ENCODE measurements around the gene KY.

KY gene

GRCh38 chr3:134672571-134672970, 21.7 kb upstream of the KY start:
- DNase-seq (ENCODE audit: low read depth), result no peak

- no peak for DNase-seq (ENCODE audit: low read depth)
These were observed 17.1 kb upstream of the KY start for GRCh38 chr3:134667956-134668355.

- no peak for DNase-seq (ENCODE audit: low read depth)
These were observed 16.6 kb upstream of the KY start for GRCh38 chr3:134667406-134667805.

GRCh38 chr3:134666885-134667284, 16.1 kb upstream of the KY start:
- no peak for DNase-seq (ENCODE audit: low read depth)

GRCh38 chr3:134666466-134666865, 15.6 kb upstream of the KY start:
- DNase-seq (ENCODE audit: low read depth), result no peak

GRCh38 chr3:134666052-134666451, 15.2 kb upstream of the KY start:
- no peak for DNase-seq (ENCODE audit: low read depth)

- no peak for DNase-seq (ENCODE audit: low read depth)
These were observed 14.4 kb upstream of the KY start for GRCh38 chr3:134665243-134665642.

- no peak for DNase-seq (ENCODE audit: low read depth)
These were observed 13.1 kb upstream of the KY start for GRCh38 chr3:134663721-134664456.

- DNase-seq (ENCODE audit: low read depth), result no peak
These were observed 9.2 kb upstream of the KY start for GRCh38 chr3:134660046-134660441.

- DNase-seq (ENCODE audit: low read depth), result no peak
These were observed 8.7 kb upstream of the KY start for GRCh38 chr3:134659391-134660045.

GRCh38 chr3:134658555-134658954, 7.7 kb upstream of the KY start:
- no peak for DNase-seq (ENCODE audit: low read depth)

GRCh38 chr3:134656211-134656800, 5.5 kb upstream of the KY start:
- no peak for DNase-seq (ENCODE audit: low read depth)

- DNase-seq (ENCODE audit: low read depth), result no peak
These were observed 4.9 kb upstream of the KY start for GRCh38 chr3:134655706-134656105.

GRCh38 chr3:134654031-134654430, 3.2 kb upstream of the KY start:
- DNase-seq (ENCODE audit: low read depth), result no peak

GRCh38 chr3:134652886-134653630, 2.2 kb upstream of the KY start:
- no peak for DNase-seq (ENCODE audit: low read depth)

GRCh38 chr3:134652409-134652831, 1.6 kb upstream of the KY start:
- DNase-seq (ENCODE audit: low read depth), result peak; percentile 63

- no peak for DNase-seq (ENCODE audit: low read depth)
These were observed 672 bp upstream of the KY start for GRCh38 chr3:134651347-134652041.

GRCh38 chr3:134649106-134649705, 1.6 kb downstream of the KY start:
- DNase-seq (ENCODE audit: low read depth), result no peak

- no peak for DNase-seq (ENCODE audit: low read depth)
These were observed 2.7 kb downstream of the KY start for GRCh38 chr3:134647902-134648760.

- no peak for DNase-seq (ENCODE audit: low read depth)
These were observed 4.7 kb downstream of the KY start for GRCh38 chr3:134646086-134646485.

- DNase-seq (ENCODE audit: low read depth), result no peak
These were observed 5.3 kb downstream of the KY start for GRCh38 chr3:134645515-134645914.

Measured in HS-27A (cell line).